B cell (primary cell): ENCODE data around the gene RGL1.

Experiments used
- CTCF ChIP-seq: fragments of 200-600 bp; IDR thresholded peaks from one replicate; pipeline ENCODE4 v1.8.0; 2022; ENCODE audit warnings: antibody characterized with exemption, mild to moderate bottlenecking
- EZH2 ChIP-seq: IDR thresholded peaks from 2 replicates; pipeline ENCODE4 v1.6.1; 2012; ENCODE audit warnings: borderline replicate concordance, low read depth, mild to moderate bottlenecking, moderate library complexity, low read length; ENCODE audit not compliant: insufficient read depth, poor library complexity, severe bottlenecking

- TF ChIP-seq CTCF (no peak), EZH2 (no peak)
These were observed 77.6 kb downstream of the RGL1 start for GRCh38 chr1:183882335-183883167.
